ENCODE results near the gene HPCAL1. TPM values are rescaled to one million over a fixed set of nuclear protein-coding genes. Genes with fewer than 3 reads are reported as not detected.

The HPCAL1 gene
- total RNA-seq: 10 to 100 TPM; 44.1 to 47.6 TPM
- 96.3 TPM for polyA plus RNA-seq

DNA sequence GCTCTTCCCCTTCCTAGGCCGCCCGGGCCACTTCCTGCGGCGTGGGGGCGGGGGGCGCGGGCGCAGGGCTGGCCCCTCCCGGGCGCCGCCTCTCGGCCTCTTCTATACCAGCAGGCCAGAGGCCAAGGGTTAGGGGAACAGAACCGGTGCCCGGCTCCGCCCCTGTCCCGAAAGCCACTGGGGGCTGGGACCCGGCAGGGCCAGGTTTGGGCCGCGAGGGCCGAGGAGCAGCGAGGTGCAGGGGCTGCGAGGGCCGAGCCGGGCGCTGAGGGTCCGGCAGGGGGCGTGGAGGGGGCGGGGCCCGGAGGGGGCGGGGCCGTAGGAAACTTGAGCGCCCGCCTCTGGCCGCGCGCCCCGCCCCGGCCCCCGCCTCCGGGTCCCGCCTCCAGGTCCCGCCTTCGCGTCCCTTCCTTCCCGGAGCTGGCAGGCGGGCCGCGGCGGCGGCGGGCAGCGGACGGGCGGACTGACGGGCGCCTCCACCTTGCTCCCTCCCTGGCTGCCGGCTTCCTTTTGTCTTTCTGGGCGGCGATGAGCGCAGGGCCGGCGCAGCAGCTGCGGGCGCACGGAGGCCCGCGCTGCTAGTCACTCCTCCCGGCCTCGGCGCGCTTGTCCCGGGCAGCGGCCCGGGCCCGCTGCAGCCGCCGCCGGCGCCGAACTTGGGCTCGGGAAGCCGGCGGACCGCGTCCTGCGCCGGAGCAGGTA lies at the start of gene HPCAL1:
Gene HPCAL1, plus strand, starts transcription at position 426 of the 702 bp plus-strand sequence. CDS start 116,854 bp downstream, outside the sequence.
- Histone ChIP-seq H3K4me3 (ENCODE audit: low read length) (peak within 1 kb of the TSS; percentile 76), H3K36me3 (ENCODE audit: insufficient read depth, low read length) (no peaks in the 10 kb centered on the region), H3K27me3 (ENCODE audit: insufficient read depth, low read length, poor library complexity, severe bottlenecking) (no peaks in the 10 kb centered on the region), H3K27ac (ENCODE audit: low read depth, low read length) (peak within 1 kb of the TSS; percentile 54), H3K9me3 (ENCODE audit: low read length) (no peaks in the 10 kb centered on the region), H3K4me1 (ENCODE audit: insufficient read depth, low read length) (peaks cover 60% of the 10 kb centered on the region)
- Mint-ChIP-seq H3K9me3 (no peaks in the 10 kb centered on the region), H3K36me3 (peaks cover 0 to 6% (median 0%) of the 10 kb centered on the region in 3 donors), H3K4me1 (peaks cover 63 to 78% (median 76%) of the 10 kb centered on the region in 3 donors), H3K27me3 (peaks cover 0 to 2% of the 10 kb centered on the region in 2 donors), H3K27ac (peak within 1 kb of the TSS; percentile 76 to 97 (median 94)), H3K4me3 (peak within 1 kb of the TSS; percentile 97 to 99 (median 97))
- ChIA-PET POLR2A (interaction anchor here (0.6 to 3.8 kb wide), 5 partner anchors 28 to 185 kb away, joined by 3 to 52 read pairs (median 8); partner anchors contain the start of gene ODC1), CTCF (interaction anchor here (0.9 to 9.8 kb wide), 11 partner anchors 8 to 178 kb away, joined by 3 to 99 read pairs (median 8); no protein-coding TSS in a partner anchor)
- DNase-seq: peak; percentile 80 to 86 (median 83)

DNA sequence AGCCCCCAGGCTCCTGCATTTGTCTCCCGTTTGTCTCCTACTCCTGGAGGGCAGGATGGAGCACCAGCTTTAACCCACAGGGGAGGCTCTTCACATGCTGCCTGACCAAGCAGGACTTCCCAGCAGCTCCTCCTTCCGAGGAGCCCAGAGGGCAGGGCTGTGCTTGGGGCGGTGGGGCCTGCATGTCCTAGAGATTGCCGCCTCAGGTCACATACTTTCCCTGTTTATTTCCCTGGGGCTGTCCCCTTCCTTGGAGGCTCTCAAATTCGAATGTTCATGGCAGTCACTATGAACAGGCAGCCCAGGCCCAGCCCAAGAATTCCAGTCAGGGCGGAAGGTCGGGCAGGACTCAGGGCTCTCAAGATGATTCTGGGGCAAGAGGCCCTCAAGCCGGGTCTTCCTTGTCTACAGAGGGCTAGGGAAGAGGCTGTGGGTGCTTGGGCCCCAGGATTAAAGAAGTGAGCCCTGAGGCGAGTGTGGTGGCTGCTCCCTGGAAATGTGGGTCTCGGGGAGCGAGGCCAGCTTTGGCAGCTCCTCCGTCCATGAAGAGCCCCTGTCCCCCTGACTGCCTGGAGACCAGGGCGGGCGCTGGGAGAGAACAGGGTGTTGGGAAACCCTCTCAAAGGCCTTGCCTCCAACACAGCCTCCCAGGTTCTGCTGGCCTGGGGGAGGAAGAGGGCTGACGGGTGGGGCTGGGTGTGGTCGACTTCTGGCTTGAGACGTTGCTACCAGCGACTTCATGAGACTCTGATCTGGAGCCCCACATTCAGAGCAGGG lies 48.9 kb upstream of the HPCAL1 start:
- peak in 1 of 5 donors; percentile 24 for DNase-seq
- Mint-ChIP-seq H3K9me3 (peaks cover 11 to 22% (median 19%) of the 10 kb centered on the region in 5 donors), H3K27me3 (no peaks in the 10 kb centered on the region), H3K27ac (peak overlapping the region in 2 of 8 donors; percentile 26 to 65), H3K4me1 (peaks cover 0 to 6% (median 0%) of the 10 kb centered on the region in 3 donors), H3K36me3 (peaks cover 0 to 10% (median 1%) of the 10 kb centered on the region in 3 donors), H3K4me3 (no peak overlapping the region)
- Histone ChIP-seq H3K27me3 (ENCODE audit: insufficient read depth, low read length, poor library complexity, severe bottlenecking) (no peaks in the 10 kb centered on the region), H3K4me3 (ENCODE audit: low read length) (no peak overlapping the region), H3K36me3 (ENCODE audit: insufficient read depth, low read length) (no peaks in the 10 kb centered on the region), H3K4me1 (ENCODE audit: insufficient read depth, low read length) (no peaks in the 10 kb centered on the region), H3K9me3 (ENCODE audit: low read length) (no peaks in the 10 kb centered on the region), H3K27ac (ENCODE audit: low read depth, low read length) (peak overlapping the region; percentile 38)
- CTCF ChIA-PET: no interaction called here
- POLR2A ChIA-PET: interaction anchor here (0.6 kb wide), 1 partner anchor 1416 kb away, joined by 3 read pairs; no protein-coding TSS in a partner anchor

DNA sequence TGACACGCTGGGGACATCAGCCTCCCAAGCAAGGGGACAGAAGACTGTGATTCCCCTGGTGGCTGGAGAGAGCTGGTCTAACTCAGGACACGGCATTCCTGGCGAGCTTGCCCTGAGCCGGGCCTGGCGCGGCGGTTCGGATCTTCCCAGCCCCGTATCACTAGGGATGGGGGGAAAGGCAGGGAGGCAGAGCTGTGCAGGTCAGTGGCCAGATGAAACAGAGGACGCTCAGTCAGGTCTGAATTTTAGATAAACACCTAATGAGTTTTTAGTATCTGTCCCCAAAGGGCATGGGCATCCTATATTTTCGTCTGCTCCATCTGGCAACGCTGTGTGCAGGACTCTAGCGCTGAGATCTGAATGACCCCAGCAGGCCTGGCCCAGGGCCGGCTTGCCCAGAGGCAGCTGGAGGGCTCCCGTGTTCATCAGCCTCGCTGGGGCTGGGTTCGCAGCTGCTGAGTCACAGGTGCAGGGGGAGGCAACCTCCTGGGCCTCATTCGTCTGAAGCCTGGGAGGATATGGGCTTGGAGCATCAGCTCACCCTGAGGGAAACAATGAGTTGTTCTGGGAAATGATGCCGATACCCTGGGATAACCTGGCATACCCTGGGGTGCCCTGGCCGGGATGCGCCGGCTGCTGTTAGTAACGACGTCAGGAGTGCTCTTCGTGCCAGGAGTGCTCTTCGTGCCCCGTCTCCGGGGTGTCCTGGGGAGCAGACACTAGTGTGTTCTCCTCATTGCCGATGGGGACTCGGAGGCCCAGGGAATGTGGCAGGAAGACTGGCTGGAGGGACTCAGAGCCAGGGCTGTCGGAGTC lies 48.1 kb upstream of the HPCAL1 start:
- Histone ChIP-seq H3K4me3 (ENCODE audit: low read length) (no peak overlapping the region), H3K36me3 (ENCODE audit: insufficient read depth, low read length) (no peaks in the 10 kb centered on the region), H3K9me3 (ENCODE audit: low read length) (no peaks in the 10 kb centered on the region), H3K27me3 (ENCODE audit: insufficient read depth, low read length, poor library complexity, severe bottlenecking) (no peaks in the 10 kb centered on the region), H3K27ac (ENCODE audit: low read depth, low read length) (peak overlapping the region; percentile 38), H3K4me1 (ENCODE audit: insufficient read depth, low read length) (no peaks in the 10 kb centered on the region)
- no peak overlapping the region for H3K4me3 Mint-ChIP-seq
- H3K4me1 Mint-ChIP-seq: peaks cover 0 to 6% (median 0%) of the 10 kb centered on the region in 3 donors
- POLR2A ChIA-PET: interaction anchor here (0.6 kb wide), 1 partner anchor 1417 kb away, joined by 3 read pairs; no protein-coding TSS in a partner anchor
- DNase-seq: peak in 1 of 5 donors; percentile 42
- H3K27ac Mint-ChIP-seq: peak overlapping the region in 1 of 8 donors; percentile 63
- peaks cover 9 to 16% (median 14%) of the 10 kb centered on the region in 5 donors for H3K9me3 Mint-ChIP-seq
- CTCF ChIA-PET: no interaction called here
- H3K36me3 Mint-ChIP-seq: peaks cover 0 to 5% (median 1%) of the 10 kb centered on the region in 3 donors
- no peaks in the 10 kb centered on the region for H3K27me3 Mint-ChIP-seq

- H3K4me1 ChIP-seq (ENCODE audit: insufficient read depth, low read length): no peaks in the 10 kb centered on the region
- Mint-ChIP-seq H3K4me1 (peaks cover 0 to 6% (median 0%) of the 10 kb centered on the region in 3 donors), H3K9me3 (peaks cover 6 to 9% (median 7%) of the 10 kb centered on the region in 5 donors), H3K4me3 (no peak overlapping the region), H3K27ac (peak overlapping the region in 1 of 8 donors; percentile 50), H3K36me3 (peaks cover 0 to 5% (median 1%) of the 10 kb centered on the region in 3 donors), H3K27me3 (no peaks in the 10 kb centered on the region)
- no peak overlapping the region for H3K27ac ChIP-seq (ENCODE audit: low read depth, low read length)
- ChIA-PET POLR2A (no interaction called here), CTCF (interaction anchor here (1.0 kb wide), 1 partner anchor 153 kb away, joined by 3 read pairs; no protein-coding TSS in a partner anchor)
- H3K36me3 ChIP-seq (ENCODE audit: insufficient read depth, low read length): no peaks in the 10 kb centered on the region
- peak in 1 of 5 donors; percentile 31 for DNase-seq
- no peak overlapping the region for H3K4me3 ChIP-seq (ENCODE audit: low read length)
- H3K27me3 ChIP-seq (ENCODE audit: insufficient read depth, low read length, poor library complexity, severe bottlenecking): no peaks in the 10 kb centered on the region
- H3K9me3 ChIP-seq (ENCODE audit: low read length): no peaks in the 10 kb centered on the region
Observed at GRCh38 chr2:10255189-10256030, 47.3 kb upstream of the HPCAL1 start.

GRCh38 chr2:10256031-10256514 lies 46.6 kb upstream of the HPCAL1 start:
- no peak overlapping the region for H3K4me3 Mint-ChIP-seq
- Histone ChIP-seq H3K36me3 (ENCODE audit: insufficient read depth, low read length) (no peaks in the 10 kb centered on the region), H3K27ac (ENCODE audit: low read depth, low read length) (no peak overlapping the region), H3K4me3 (ENCODE audit: low read length) (no peak overlapping the region), H3K9me3 (ENCODE audit: low read length) (no peaks in the 10 kb centered on the region), H3K4me1 (ENCODE audit: insufficient read depth, low read length) (no peaks in the 10 kb centered on the region), H3K27me3 (ENCODE audit: insufficient read depth, low read length, poor library complexity, severe bottlenecking) (no peaks in the 10 kb centered on the region)
- peaks cover 0 to 6% (median 0%) of the 10 kb centered on the region in 3 donors for H3K4me1 Mint-ChIP-seq
- H3K27me3 Mint-ChIP-seq: no peaks in the 10 kb centered on the region
- POLR2A ChIA-PET: no interaction called here
- no peak overlapping the region for H3K27ac Mint-ChIP-seq
- peaks cover 0 to 1% (median 0%) of the 10 kb centered on the region in 3 donors for H3K36me3 Mint-ChIP-seq
- H3K9me3 Mint-ChIP-seq: peaks cover 0 to 3% (median 2%) of the 10 kb centered on the region in 5 donors
- CTCF ChIA-PET: interaction anchor here (1.0 kb wide), 1 partner anchor 153 kb away, joined by 3 read pairs; no protein-coding TSS in a partner anchor
- peak in 1 of 5 donors; percentile 26 for DNase-seq

- Histone ChIP-seq H3K27me3 (ENCODE audit: insufficient read depth, low read length, poor library complexity, severe bottlenecking) (no peaks in the 10 kb centered on the region), H3K27ac (ENCODE audit: low read depth, low read length) (no peak overlapping the region), H3K36me3 (ENCODE audit: insufficient read depth, low read length) (no peaks in the 10 kb centered on the region), H3K4me1 (ENCODE audit: insufficient read depth, low read length) (no peaks in the 10 kb centered on the region), H3K4me3 (ENCODE audit: low read length) (no peak overlapping the region), H3K9me3 (ENCODE audit: low read length) (no peaks in the 10 kb centered on the region)
- DNase-seq: peak in 1 of 5 donors; percentile 12
- no peaks in the 10 kb centered on the region for H3K27me3 Mint-ChIP-seq
- ChIA-PET CTCF (interaction anchor here (1.0 kb wide), 1 partner anchor 152 kb away, joined by 3 read pairs; no protein-coding TSS in a partner anchor), POLR2A (no interaction called here)
- H3K4me1 Mint-ChIP-seq: peaks cover 0 to 6% (median 0%) of the 10 kb centered on the region in 3 donors
- peaks cover 0 to 2% (median under 1%) of the 10 kb centered on the region in 5 donors for H3K9me3 Mint-ChIP-seq
- H3K27ac Mint-ChIP-seq: no peak overlapping the region
- no peak overlapping the region for H3K4me3 Mint-ChIP-seq
- no peaks in the 10 kb centered on the region for H3K36me3 Mint-ChIP-seq
Observed at GRCh38 chr2:10256515-10257031, 46.1 kb upstream of the HPCAL1 start.
